Hindlimb muscle (tissue), 1 donor: ENCODE measurements around the gene CCDC88A. TPM values are rescaled to one million over a fixed set of nuclear protein-coding genes. Genes with fewer than 3 reads are reported as not detected.
"Not testable (repeated sequence)": the region's sequence is repeated elsewhere in the genome, so short reads cannot be mapped to it uniquely, and the experiment has no call there.

ENCODE experiments used
- DNase-seq: peaks from one replicate; pipeline ENCODE4 v3.0.0-alpha.2; 2013
- polyA plus RNA-seq: library from polyadenylated mRNA; unstranded; fragments of 120-200 nt; gene quantifications from one replicate; pipeline ENCODE4 v1.2.1, GENCODE V29; 2013; ENCODE audit not compliant: insufficient read length

CCDC88A gene
- polyA plus RNA-seq, 1 donor: 50.7 TPM

- no peak for DNase-seq
These were observed 1.7 kb upstream of the CCDC88A start for GRCh38 chr2:55421326-55421725.

GRCh38 chr2:55420871-55421270 is 1.2 kb upstream of the CCDC88A start:
- no peak for DNase-seq

GRCh38 chr2:55420439-55420725 is 726 bp upstream of the CCDC88A start:
- DNase-seq: no peak

GRCh38 chr2:55419233-55419678 is 400 bp downstream of the CCDC88A start:
- no peak for DNase-seq

- no peak for DNase-seq
These were observed 984 bp downstream of the CCDC88A start for GRCh38 chr2:55418512-55419232.

- no peak for DNase-seq
These were observed 1.6 kb downstream of the CCDC88A start for GRCh38 chr2:55418072-55418471.

- DNase-seq: no peak
These were observed 2.7 kb downstream of the CCDC88A start for GRCh38 chr2:55416786-55417568.

- no peak for DNase-seq
These were observed 4.4 kb downstream of the CCDC88A start for GRCh38 chr2:55415300-55415699.

GRCh38 chr2:55408918-55409868 is 10.5 kb downstream of the CCDC88A start:
- no peak for DNase-seq

- no peak for DNase-seq
These were observed 11.4 kb downstream of the CCDC88A start for GRCh38 chr2:55408098-55408882.

- no peak for DNase-seq
These were observed 14.5 kb downstream of the CCDC88A start for GRCh38 chr2:55405116-55405515.

GRCh38 chr2:55403256-55403998 is 16.2 kb downstream of the CCDC88A start:
- no peak for DNase-seq

- DNase-seq: no peak
These were observed 18.5 kb downstream of the CCDC88A start for GRCh38 chr2:55401124-55401523.

GRCh38 chr2:55400332-55400731 is 19.3 kb downstream of the CCDC88A start:
- no peak for DNase-seq

- no peak for DNase-seq
These were observed 19.8 kb downstream of the CCDC88A start for GRCh38 chr2:55399815-55400214.

GRCh38 chr2:55395724-55396605 is 23.7 kb downstream of the CCDC88A start:
- DNase-seq: no peak

- DNase-seq: no peak
These were observed 27.9 kb downstream of the CCDC88A start for GRCh38 chr2:55391615-55392242.

- DNase-seq: no peak
These were observed 28.5 kb downstream of the CCDC88A start for GRCh38 chr2:55391155-55391554.

GRCh38 chr2:55385516-55385915 is 34.1 kb downstream of the CCDC88A start:
- not testable (repeated sequence) for DNase-seq

- DNase-seq: no peak
These were observed 34.9 kb downstream of the CCDC88A start for GRCh38 chr2:55384786-55385185.
